Tongue (tissue), 2 donors: ENCODE data around the gene FOXE3. TPM values are rescaled to one million over a fixed set of nuclear protein-coding genes. Genes with fewer than 3 reads are reported as not detected.

Source experiments
- DNase-seq: peaks from one replicate; pipeline ENCODE4 v3.0.0-alpha.2; 2015
- total RNA-seq: library from RNA; depleted of rRNA; stranded (reverse); fragments of >200 nt; gene quantifications from one replicate; pipeline ENCODE4 v1.2.3, GENCODE V29; 2014

The FOXE3 gene
- not detected for total RNA-seq

DNA sequence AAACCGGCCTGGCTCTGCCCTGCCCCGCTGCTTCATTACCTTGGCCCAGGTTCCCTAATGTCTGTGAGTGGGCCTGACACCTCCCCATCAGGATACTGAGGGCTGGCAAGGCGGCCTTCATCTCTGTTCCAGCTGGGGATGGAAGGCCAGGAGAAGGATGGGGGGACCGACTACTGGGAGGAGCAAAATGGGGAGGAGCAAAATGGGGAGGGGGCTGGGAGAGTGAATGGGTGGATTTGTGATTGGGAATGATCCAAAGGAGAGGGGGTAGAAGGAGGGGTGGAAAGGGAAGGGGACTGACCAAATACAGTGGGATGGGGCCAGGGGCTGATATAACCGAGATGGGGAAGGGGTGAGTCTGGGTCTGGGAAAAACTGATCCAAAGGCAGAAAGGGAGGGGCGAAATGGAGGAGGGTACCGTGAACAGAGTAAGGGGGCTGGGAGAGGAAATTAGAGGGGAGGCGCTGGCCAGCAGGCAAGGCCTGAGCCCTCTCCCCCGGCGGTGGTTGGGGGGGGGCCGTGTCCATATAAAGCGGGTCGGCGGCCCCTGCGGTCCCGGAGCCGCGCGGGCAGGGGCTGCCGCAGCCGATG is at the start of gene FOXE3:
Gene FOXE3, plus strand, starts transcription at position 558 of the 591 bp plus-strand sequence. Its CDS starts 31 bp downstream, at position 589.
- DNase-seq: no peak

GRCh38 chr1:47367651-47368050 is 48.4 kb upstream of the FOXE3 start:
- no peak for DNase-seq

DNA sequence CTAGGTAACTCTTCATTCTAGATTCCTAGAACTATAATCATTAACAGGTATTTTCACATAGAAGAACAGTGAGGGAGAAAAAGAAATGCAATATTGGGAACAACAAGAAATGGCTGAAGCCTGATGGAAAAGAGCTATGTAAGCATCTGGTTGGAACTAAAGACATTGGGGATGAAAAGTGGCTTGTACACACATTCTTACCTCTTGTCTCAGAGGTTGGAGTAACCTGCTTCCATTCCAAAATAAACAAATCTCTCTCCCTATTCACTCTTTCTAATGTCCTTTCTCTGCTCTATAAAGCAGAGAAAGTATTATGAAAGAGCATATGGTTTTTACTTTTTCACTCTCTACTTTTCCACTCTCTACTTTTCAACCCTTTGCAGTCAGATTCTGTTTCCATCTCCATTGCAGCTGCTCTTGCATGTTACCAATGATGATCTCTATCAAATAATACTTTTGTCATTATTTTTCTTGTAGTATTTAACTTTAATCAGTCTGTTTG is 45.0 kb upstream of the FOXE3 start:
- no peak for DNase-seq

GRCh38 chr1:47374501-47374900 is 41.6 kb upstream of the FOXE3 start:
- no peak for DNase-seq

- DNase-seq: no peak
Measured at GRCh38 chr1:47378147-47378546, 37.9 kb upstream of the FOXE3 start.

DNA sequence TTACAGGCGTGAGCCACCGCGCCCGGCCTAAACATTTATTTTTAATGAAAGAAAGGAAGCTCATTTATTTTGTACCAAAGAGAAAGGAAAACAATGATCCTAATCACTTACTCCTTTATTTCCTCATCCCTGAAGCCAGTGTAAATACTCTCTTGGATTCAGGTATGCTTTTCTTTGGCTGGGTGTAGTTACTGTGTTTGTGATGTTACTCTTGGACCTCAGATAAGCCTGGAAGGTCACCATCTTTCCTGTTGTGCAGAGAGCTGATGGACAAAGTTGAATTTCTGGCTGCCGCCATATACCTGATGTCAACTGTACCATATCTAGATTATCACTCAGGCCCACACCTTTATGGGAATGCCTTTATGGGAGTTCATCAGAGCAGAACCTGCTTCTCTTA is 35.4 kb upstream of the FOXE3 start:
- no peak for DNase-seq

DNA sequence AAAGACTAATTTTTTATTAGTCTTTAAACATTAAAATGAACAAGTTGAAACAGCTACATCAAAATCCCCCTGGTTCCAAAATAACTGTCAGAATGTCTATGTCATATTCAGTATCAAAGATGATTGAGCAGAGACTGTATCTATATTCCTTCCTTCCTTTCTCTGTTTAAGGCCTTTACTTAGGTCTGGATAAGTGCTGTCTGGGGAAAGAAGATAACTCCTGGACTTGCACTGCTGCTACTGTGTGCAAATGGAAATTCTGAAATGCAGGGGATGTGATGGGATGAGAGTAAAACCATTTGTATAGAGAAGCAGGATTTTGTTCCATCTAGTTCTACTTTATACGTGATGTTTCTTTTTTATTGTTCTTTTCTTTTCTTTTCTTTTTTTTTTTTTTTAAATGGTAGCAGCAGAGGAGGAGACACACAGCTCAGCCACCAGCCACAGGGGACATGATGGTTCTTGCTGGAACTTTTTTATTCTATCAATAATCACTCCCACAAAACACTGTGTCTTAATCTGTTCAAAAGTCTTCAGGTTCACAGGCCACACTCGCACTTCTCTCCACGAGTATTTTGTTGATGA is 33.6 kb upstream of the FOXE3 start:
- no peak for DNase-seq

- DNase-seq: no peak
Measured at GRCh38 chr1:47384083-47384482, 32.0 kb upstream of the FOXE3 start.

DNA sequence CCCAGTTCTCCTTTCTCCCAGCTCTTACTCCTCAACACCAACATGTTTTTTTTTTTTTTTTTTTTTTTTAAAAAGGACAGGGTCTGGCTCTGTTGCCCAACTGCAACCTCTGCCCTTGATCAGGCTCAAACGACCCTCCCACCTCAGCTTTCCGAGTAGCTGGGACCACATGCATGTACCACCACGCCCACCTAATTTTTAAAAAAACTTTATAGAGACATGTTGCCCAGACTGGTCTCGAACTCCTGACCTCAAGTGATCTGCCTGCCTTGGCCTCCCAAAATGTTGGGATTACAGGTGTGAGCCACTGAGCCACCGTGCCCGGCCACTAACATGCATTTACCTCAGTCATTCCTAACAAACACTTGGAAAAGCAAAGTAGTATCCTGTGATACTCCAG is 31.1 kb upstream of the FOXE3 start:
- no peak for DNase-seq

- no peak for DNase-seq
Measured at GRCh38 chr1:47386268-47386667, 29.8 kb upstream of the FOXE3 start.

- DNase-seq: peak; percentile 68
Measured at GRCh38 chr1:47388030-47388890, 27.8 kb upstream of the FOXE3 start.

DNA sequence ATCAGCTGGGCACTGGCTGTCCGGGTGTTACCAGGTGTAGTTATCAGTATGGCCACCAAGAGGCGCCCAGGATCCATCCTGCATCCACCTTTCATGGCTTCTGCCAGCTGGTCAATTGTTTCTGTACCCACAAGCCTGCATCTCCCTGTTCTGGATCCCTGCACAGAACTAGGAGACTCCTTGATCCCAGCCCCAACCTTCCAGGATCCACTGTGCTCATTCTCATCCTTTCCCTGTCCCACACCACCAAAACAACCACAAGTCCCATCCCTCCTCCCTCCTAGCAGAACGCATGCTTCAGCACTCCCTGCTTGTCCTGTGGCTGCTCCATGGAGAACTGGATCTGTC is 27.2 kb upstream of the FOXE3 start:
- peak; percentile 79 for DNase-seq

DNA sequence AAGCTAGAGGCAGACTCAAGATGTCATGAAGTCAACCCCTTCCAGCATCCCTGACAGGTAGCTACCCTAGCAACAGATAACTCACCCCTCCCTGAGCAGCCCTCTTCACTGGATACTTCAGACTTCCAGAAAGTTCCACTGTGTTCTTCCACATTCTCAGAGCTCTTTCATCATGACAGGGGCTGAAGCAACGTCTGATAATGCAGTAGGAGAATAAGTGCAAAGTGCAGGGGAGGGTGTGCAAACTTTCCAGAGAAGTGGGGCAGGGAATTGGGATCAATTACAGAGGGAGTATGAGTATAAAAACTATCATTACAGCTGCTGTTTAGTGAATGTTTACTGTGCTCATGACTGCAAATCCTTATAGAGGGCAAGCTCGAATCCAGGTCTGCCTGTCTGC is 26.4 kb upstream of the FOXE3 start:
- DNase-seq: no peak

DNA sequence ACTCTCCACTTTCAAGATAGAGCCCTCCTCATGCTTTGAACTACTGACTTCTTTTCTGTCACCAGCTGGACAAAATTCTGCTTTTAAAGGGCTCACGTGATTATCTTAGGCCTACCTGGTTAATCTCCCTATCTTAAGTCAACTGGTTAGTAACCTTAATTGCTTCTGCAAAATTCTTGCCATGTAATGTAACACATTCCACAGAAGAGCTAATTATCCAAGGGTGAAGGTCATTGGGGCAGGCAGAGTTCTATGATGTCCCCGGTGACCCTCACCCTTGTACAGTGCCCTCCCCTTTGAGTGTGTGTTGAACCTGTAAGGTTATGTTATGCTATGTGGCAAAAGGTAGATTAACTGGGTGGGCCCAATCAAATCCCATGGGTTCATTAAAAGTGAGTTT is 25.2 kb upstream of the FOXE3 start:
- DNase-seq: no peak

GRCh38 chr1:47393141-47393540 is 22.9 kb upstream of the FOXE3 start:
- DNase-seq: peak; percentile 28

GRCh38 chr1:47395433-47395832 is 20.7 kb upstream of the FOXE3 start:
- DNase-seq: no peak

GRCh38 chr1:47396671-47397196 is 19.4 kb upstream of the FOXE3 start:
- no peak for DNase-seq

DNA sequence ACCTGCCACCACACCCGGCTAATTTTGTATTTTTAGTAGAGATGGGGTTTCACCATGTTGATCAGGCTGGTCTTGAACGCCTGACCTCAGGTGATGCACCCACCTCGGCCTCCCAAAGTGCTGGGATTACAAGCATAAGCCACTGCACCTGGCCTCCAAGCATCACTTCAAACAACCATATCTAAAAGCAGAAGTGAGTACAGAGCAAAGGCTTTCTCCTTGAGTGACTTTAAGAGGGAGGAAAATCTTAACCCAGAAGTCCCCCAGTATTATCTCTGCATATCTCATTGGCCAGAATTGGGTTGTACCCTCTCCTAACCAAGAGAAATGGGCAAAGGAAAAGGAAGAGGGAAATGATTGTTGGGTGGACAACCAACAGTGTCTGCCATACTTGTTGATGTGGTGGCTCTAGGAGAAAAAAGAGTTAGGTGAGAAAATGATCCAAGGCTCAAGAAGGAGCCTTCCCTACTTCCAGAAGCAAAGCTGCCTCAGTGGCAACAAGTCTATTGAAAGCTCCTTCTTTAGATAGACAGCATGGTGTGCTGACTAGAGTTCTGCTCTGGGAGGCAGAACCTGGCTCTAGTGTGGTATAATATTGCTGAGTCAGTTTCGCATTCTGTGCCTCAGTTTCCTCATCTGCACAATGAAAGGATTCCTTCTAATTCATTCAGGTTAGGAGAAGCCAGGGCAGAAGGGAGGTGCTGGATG is 16.8 kb upstream of the FOXE3 start:
- DNase-seq: no peak

DNA sequence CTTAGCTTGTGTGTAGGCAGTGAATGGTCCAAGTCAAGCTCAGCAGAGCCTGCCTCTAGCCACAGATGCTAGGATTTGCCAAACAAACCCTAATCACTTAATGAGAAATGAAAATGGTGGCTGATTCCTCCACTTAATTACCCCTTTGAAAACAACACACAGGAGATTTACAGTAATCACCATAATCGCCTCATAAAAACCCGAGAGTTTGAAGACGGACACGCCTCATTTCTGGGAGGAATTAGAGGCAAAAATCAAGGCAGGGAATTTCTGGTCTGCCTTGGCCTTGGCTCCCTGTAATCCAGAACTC is 16.3 kb upstream of the FOXE3 start:
- no peak for DNase-seq

DNA sequence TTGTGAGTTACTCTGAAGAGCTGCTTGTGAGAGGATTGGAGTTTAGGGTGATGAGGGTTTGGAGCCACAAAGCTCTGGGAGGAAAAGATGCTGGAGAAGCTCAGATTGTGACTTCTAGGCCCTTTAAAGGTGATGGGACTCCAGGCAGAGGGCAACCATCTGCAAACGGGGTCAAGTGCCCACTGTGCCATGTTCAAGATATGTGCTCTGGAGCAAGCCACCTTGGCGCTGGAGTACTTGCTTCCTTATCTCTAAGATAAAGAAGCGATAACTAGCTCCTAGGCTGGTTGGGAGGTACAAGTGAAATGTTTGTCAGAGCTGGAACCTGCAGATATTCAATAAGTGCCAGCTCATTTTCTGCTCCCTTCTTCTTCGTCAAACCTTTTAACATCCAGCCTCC is 14.3 kb upstream of the FOXE3 start:
- no peak for DNase-seq

DNA sequence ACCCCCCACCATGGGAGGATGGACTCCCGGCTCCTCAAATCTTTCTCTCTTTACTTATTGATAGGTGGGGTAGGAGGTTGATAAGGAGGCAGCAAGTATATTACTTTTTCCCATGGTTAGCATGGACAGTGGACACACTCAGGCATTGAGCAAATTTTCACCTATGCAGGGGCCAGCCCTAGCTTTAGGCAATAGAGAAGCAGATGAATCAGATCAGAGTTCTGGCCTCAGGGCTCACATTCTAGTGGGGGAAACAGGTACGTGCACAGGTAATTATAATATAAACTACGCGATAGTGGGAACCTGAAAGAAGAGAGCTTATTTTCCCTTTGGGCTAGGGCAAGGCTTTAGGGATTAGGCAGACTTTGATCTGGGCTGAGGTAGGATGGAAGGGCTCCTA is 13.5 kb upstream of the FOXE3 start:
- no peak for DNase-seq

DNA sequence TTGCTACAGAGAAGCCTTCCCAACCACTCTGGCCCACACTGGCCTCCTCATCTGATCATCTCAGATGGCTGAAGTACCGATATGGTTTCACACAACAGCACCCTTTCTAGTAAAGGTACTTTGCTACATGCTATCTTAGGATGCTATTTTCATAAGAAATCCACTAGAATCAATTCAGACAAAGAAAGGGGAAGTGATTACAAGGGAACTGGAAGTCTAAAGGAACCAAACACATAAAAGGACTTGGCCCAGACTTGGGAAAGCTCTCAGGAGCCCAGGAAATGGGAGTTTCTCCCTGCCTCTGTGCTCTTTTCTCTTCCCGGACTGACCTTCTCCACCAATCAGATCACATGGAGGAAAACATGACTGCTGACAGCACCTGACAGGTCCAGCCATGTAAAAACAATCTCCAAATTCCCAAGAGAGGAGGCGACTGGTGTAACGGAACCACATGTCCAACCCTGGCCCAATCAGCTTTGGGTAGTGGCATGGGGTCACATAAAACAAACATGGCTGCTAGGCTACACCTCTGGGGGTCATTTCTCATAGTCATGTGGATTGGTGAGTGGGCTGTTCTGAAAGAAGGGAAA is 12.7 kb upstream of the FOXE3 start:
- DNase-seq: no peak
